Posterior vena cava (tissue), 2 donors: Measurements from ENCODE around the gene CACNB1. TPM values are rescaled to one million over a fixed set of nuclear protein-coding genes. Genes with fewer than 3 reads are reported as not detected.

ENCODE experiments used
- DNase-seq: peaks from one replicate; pipeline ENCODE4 v3.0.0-alpha.2; 2020; ENCODE audit warnings: low spot score
- intact Hi-C, 2 donors: fragments of 100-400 bp; cut with DNase I; formaldehyde crosslinking; loops; one replicate each; pipeline versions ENCODE4 v1.14.1 to v1.14.2; 2022 to 2023
- total RNA-seq, 2 donors: library from RNA; stranded (reverse); fragmentation: NEBNext Ultra II Directional; extraction: Animal tissue kit (Norgen Biotek cat#: 25700); gene quantifications; one replicate each; pipeline ENCODE4 v1.2.1, GENCODE V29; 2021
- donor health status: DM: yes; HTN: yes; CAD: no.
- donor health status: DM: yes; HTN: yes; CAD: no.

The CACNB1 gene
- total RNA-seq, 2 donors from 2014 or later = 8.8 to 11.3 TPM

GRCh38 chr17:39166437-39167335, 30.8 kb downstream of the CACNB1 start:
- intact Hi-C loops = no loop called here
- no peak for DNase-seq

GRCh38 chr17:39165841-39166349, 31.6 kb downstream of the CACNB1 start, which contains the start of gene ARL5C:
TSS of gene ARL5C (minus strand) at chr17:39166161. CDS start at chr17:39165760, 401 bp downstream.
- intact Hi-C loops = no loop called here
- no peak for DNase-seq

GRCh38 chr17:39165178-39165840, 32.2 kb downstream of the CACNB1 start:
- DNase-seq = no peak
- intact Hi-C loops = no loop called here

GRCh38 chr17:39164675-39165143, 32.8 kb downstream of the CACNB1 start:
- DNase-seq = peak; percentile 96
- intact Hi-C loops = no loop called here

- no peak for DNase-seq
- intact Hi-C loops = no loop called here
These were observed 35.5 kb downstream of the CACNB1 start for GRCh38 chr17:39161962-39162361.

GRCh38 chr17:39158623-39159022, 38.8 kb downstream of the CACNB1 start:
- no peak for DNase-seq
- intact Hi-C loops = loop anchor here in 1 of 2 donors (10.0 kb wide), 1 partner anchor 94 kb away; no protein-coding TSS in a partner anchor

GRCh38 chr17:39156491-39156890, 41.0 kb downstream of the CACNB1 start:
- no peak for DNase-seq

GRCh38 chr17:39155654-39156053, 41.8 kb downstream of the CACNB1 start:
- intact Hi-C loops = loop anchor here in 1 of 2 donors (10.0 kb wide), 1 partner anchor 91 kb away; no protein-coding TSS in a partner anchor
- DNase-seq = no peak

More at GRCh38 chr17:39156491-39156890, 41.0 kb downstream of the CACNB1 start:
- intact Hi-C loops = loop anchor here in 1 of 2 donors (10.0 kb wide), 1 partner anchor 92 kb away; no protein-coding TSS in a partner anchor

- peak; percentile 97 for DNase-seq
- intact Hi-C loops = loop anchor here (2.0 to 10.0 kb wide), 4 partner anchors 86 to 171 kb away; no protein-coding TSS in a partner anchor
These were observed 43.8 kb downstream of the CACNB1 start for GRCh38 chr17:39153599-39154051.

GRCh38 chr17:39151943-39152818, 45.3 kb downstream of the CACNB1 start:
- no peak for DNase-seq
- intact Hi-C loops = loop anchor here (2.0 to 10.0 kb wide), 4 partner anchors 85 to 170 kb away; no protein-coding TSS in a partner anchor

GRCh38 chr17:39151150-39151942, 46.1 kb downstream of the CACNB1 start, which contains the start of gene PLXDC1:
TSS of gene PLXDC1 (minus strand) at chr17:39151637. CDS start at chr17:39151437, 200 bp downstream.
- DNase-seq = no peak

GRCh38 chr17:39150795-39151149, 46.7 kb downstream of the CACNB1 start:
- intact Hi-C loops = loop anchor here (5.0 to 10.0 kb wide), 3 partner anchors 83 to 168 kb away; no protein-coding TSS in a partner anchor
- no peak for DNase-seq

More at GRCh38 chr17:39151150-39151942, 46.1 kb downstream of the CACNB1 start, which contains the start of gene PLXDC1:
- intact Hi-C loops = loop anchor here (5.0 to 10.0 kb wide), 3 partner anchors 84 to 169 kb away; no protein-coding TSS in a partner anchor

- DNase-seq = no peak
- intact Hi-C loops = loop anchor here (5.0 to 10.0 kb wide), 3 partner anchors 83 to 168 kb away; no protein-coding TSS in a partner anchor
These were observed 47.3 kb downstream of the CACNB1 start for GRCh38 chr17:39150104-39150634.

- intact Hi-C loops = loop anchor here in 1 of 2 donors (1.0 kb wide), 1 partner anchor 29 kb away; no protein-coding TSS in a partner anchor
- DNase-seq = no peak
These were observed 50.0 kb downstream of the CACNB1 start for GRCh38 chr17:39147221-39148185.

- intact Hi-C loops = no loop called here
- DNase-seq = no peak
These were observed 51.2 kb downstream of the CACNB1 start for GRCh38 chr17:39146273-39146672.

- intact Hi-C loops = no loop called here
- DNase-seq = no peak
These were observed 52.3 kb downstream of the CACNB1 start for GRCh38 chr17:39145143-39145542.
